Measurements from ENCODE around the gene CKM.

DNA sequence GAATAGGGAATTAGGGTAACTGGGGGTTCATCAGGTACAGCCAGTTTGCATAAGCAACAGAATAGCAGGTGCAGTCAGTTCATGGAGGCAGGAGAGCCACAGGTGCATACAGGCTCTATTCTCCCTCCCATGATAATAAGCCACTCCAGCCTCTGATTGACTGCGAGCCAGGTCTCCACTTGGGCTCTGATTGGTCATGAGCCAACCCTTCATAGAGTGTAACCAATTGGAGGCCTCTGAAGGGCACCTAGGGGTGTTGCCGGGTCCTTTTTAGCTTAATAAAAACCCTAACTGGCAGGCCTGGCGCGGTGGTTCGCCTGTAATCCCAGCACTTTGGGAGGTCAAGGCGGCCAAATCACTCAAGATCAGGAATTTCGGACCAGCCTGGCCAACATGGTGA is 8.7 kb upstream of the CKM start:
- TF ChIP-seq EZH2 (IDR thresholded peaks at IDR 0.05; ENCODE audit: borderline replicate concordance, low read length) (no peak), CTCF (conservative IDR thresholded peaks at IDR 0.05 in 1 of 2, IDR thresholded peaks at IDR 0.05 in 1 of 2; ENCODE audit: extremely low read depth in 1 of 2, insufficient read depth in 1 of 2, low read depth in 1 of 2, low read length in 2 of 2) (no peak)
